GM23248 (cell line): ENCODE data around the gene TRA2A.

Experiments used
- EZH2 ChIP-seq: fragments of 200-600 bp; sonication (generic); IDR thresholded peaks from 2 replicates; pipeline ENCODE4 v1.6.1; 2018; ENCODE audit warnings: antibody characterized with exemption, mild to moderate bottlenecking; ENCODE audit not compliant: insufficient read depth, poor library complexity, severe bottlenecking
- EZH2phosphoT487 ChIP-seq: fragments of 200-600 bp; sonication (generic); IDR thresholded peaks from 2 replicates; pipeline ENCODE4 v1.6.1; 2018; ENCODE audit warnings: antibody characterized with exemption, moderate library complexity, mild to moderate bottlenecking, low read depth; ENCODE audit not compliant: insufficient read depth

GRCh38 chr7:23475576-23475839, 56.3 kb downstream of the TRA2A start:
- TF ChIP-seq EZH2 (no peak), EZH2phosphoT487 (no peak)
